ENCODE data around the gene UNC119.
"Not testable (repeated sequence)": the region's sequence is repeated elsewhere in the genome, so short reads cannot be mapped to it uniquely, and the experiment has no call there.

Gene UNC119

DNA sequence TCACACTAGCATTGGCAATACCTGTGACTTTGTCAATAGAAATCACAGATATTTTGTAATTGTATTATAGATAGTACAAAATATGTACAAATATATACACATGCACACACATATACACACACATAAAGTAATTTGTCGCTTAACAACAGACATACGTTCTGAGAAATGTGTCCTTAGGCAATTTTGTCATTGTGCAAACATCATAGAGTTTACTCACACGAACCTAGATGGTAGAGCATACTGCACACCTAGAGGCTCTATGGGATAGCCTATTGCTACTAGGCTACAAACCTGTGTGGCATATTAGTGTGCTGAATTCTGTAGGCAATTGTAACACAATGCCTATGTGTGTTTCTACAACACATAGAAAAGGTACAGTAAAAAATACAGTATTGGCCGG, 11.0 kb downstream of the UNC119 start:
- DNase-seq, result no peak

GRCh38 chr17:28540231-28540630, 12.2 kb downstream of the UNC119 start:
- no peak for DNase-seq

- no peak for DNase-seq
Measured at GRCh38 chr17:28538296-28538895, 14.0 kb downstream of the UNC119 start.

GRCh38 chr17:28537219-28537610, 15.2 kb downstream of the UNC119 start:
- no peak for DNase-seq

- DNase-seq, result no peak
Measured at GRCh38 chr17:28536532-28537218, 15.7 kb downstream of the UNC119 start.

GRCh38 chr17:28534740-28535375, 17.6 kb downstream of the UNC119 start:
- no peak for DNase-seq

DNA sequence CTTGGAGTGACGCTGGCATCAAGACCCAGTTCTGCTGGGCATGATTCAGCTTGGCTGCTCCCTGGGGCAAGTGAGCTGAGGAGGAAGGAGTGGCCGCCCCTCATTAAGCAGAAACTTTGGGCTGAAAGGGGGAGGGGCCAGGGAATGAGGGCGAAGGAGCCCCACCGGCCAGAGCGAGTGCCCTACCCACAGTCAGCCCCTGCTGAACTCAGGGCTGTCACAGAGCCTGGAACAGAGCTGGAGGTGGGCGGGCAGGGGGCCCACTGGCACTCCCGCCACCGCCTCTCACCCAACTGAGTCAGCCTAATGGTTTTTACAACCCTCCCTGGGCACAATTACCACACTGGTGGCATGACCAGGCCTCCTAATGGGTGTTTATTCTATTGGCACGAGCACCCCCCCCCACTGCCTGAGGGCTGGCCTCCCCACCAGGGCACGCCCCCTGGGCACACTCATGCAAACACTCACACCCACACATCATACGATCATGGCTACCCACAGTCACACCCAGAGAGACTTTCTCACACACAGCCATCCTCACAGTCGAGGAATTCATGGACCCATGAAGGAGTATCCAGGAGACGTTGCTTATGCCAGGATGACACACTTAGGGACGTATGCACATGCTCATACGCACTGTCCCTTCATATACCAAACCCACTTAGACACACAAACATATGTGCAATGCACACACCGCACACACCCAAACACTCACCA, 19.2 kb downstream of the UNC119 start:
- no peak for DNase-seq

- DNase-seq, result no peak
Measured at GRCh38 chr17:28532050-28532960, 20.1 kb downstream of the UNC119 start.

- no peak for DNase-seq
Measured at GRCh38 chr17:28530926-28531325, 21.5 kb downstream of the UNC119 start.

- DNase-seq, result no peak
Measured at GRCh38 chr17:28530250-28530649, 22.2 kb downstream of the UNC119 start.

- no peak for DNase-seq
Measured at GRCh38 chr17:28529013-28529400, 23.4 kb downstream of the UNC119 start.

DNA sequence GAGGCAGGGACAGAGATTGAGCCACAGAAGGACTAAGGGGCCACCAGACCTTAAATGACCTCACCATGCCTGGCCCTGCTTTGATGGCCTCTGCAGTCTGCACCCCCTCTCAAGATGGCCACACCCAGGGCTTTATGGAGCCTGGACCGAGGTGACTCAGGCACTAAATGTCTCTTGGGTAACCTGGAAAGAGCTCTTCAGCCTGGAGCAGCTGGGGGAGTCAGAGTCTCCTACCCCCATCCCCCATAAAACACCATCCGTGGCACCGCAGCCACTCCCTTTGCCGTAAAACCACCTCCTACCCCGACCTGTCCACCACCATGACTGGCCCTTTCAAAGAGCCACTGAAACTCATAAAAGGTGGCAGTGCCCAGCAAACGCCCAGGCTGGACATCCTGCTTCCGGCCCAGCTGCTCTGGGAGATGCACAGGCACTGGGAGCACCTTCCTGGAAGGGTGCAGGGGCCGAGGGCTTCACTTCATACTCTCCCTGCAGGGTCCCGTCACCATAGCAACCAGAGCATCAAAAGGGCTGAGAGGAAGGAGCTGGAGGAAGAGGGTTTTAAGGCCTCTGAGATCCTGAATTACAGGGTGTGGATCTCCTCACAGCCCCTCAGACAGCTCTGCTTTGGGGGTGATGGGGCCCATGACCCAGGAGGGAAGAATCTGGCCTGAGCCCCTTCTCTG, 24.0 kb downstream of the UNC119 start:
- DNase-seq, result no peak

GRCh38 chr17:28527859-28528258, 24.6 kb downstream of the UNC119 start:
- DNase-seq, result no peak

DNA sequence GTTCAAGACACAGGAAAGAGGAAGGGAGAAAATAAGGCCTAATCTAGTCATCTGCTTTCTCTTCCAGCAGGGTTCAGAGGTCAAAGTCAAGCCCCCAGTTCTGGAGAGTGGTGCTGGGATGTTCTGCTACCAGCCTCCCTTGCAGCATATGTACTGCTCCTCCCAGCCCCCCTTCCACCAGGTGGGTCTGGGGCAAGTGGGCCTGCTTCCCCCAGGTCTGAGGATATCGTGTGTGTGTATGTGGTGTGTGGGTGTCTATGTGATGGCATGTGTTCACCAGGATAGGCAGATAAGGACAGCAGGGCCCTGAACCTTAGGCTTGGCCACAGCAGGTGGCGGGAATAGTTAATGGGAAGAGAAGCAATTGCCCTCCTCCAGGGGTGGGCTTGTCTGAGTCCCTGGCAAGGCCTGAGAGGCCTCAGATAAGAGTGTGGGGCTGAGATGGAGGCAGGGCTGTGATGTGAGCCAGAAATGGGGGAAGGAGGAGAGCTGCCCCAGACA, 25.2 kb downstream of the UNC119 start:
- DNase-seq, result no peak

DNA sequence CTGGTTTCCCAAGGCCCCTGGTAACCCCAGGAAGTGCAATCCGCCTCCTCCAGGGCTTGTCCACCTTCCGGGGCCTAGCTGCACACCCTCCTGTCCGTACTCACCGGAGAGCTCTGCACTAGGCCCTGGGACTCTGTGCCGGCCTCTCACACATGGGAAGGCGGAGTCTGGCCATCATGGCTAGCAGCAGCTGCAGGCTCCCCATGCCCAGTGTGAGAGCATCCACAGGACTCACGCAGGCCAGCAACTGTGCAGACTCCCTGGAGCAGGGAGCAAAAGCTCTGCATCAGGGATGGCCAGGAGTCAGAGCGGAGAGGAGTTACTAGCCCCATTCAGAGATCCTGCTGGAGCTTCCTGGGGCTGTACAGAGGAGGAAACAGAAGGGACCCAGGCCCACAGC, 26.0 kb downstream of the UNC119 start:
- no peak for DNase-seq

DNA sequence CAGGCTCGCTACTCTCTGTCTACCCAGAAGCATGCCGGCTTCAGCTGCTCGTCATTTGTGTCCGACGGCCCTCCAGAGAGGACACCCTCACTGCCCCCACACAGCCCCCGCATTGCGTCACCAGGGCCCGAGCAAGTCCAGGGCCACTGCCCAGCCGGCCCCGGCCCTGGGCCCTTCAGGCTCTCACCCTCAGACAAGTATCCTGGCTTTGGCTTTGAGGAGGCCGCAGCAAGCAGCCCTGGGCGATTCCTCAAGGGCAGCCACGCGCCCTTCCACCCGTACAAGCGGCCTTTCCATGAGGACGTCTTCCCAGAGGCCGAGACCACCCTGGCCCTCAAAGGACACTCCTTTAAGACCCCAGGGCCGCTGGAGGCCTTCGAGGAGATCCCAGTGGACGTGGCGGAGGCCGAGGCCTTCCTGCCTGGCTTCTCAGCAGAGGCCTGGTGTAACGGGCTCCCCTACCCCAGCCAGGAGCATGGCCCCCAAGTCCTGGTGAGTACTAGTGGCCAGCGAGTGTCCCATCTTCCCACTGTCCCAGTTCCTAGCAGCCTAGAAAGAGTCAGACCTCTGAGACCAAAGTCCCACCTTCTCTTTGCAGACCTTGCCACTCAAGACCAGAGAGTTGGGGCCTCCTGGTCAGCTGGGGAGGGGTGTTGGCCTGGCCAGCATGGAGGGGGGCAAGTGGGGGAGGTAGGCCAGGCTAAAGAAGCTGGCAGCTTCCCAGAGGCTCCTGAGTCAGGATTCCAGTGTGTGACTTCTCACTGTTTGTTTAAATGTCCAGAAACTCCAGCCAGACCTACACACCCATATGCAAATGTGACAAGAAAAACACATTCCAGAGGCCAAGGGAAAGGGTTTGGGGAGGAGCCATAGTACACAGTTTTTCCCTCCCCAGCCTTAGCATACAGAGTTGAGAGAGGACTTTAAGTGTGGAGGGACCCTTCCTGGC, 27.7 kb downstream of the UNC119 start:
- no peak for DNase-seq

DNA sequence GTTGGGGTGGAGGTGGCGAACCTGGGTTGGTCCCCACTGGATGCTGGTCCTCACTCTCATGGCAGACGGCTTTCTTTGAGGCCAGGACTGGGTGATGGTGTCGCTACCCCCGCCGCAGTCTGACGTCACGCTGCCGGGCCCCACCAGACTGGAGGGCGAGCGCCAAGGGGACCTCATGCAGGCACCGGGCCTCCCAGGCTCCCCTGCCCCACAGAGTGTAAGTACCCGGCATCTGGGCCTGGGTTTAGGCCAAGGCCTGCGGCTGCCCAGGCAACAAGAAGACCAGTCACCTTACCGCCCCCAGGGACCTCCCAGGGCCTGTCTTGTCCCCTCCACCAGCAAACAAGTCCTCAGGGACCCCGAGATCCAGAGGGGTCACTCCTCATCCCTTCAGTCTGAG, 28.5 kb downstream of the UNC119 start:
- DNase-seq, result no peak

- no peak for DNase-seq
Measured at GRCh38 chr17:28523186-28523585, 29.2 kb downstream of the UNC119 start.

DNA sequence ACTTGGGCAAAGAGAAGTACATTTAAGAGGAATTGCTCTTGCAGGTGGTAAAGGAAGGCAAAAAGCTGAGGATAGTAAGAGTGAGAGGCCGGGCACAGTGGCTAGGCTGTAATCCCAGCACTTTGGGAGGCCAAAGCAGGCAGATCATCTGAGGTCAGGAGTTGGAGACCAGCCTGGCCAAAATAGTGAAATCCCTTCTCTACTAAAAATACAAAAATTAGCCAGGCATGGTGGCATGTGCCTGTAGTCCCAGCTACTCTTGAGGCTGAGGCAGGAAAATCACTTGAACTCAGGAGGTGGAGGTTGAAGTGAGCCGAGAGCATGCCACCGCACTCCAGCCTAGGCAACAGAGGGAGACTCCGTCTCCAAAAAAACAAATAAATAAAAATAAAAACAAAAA, 30.1 kb downstream of the UNC119 start:
- DNase-seq, result not testable (repeated sequence)

- no peak for DNase-seq
Measured at GRCh38 chr17:28521311-28522085, 30.9 kb downstream of the UNC119 start.
